GM12801 (cell line): ENCODE measurements around the gene CPTP.

Experiments
- TF ChIP-seq, protein P1 (sequence below): IDR thresholded peaks from one replicate; pipeline ENCODE4 v1.5.1; 2011; ENCODE audit warnings: control low read depth; ENCODE audit not compliant: insufficient read length; ENCODE audit errors: extremely low read depth

CPTP gene

DNA sequence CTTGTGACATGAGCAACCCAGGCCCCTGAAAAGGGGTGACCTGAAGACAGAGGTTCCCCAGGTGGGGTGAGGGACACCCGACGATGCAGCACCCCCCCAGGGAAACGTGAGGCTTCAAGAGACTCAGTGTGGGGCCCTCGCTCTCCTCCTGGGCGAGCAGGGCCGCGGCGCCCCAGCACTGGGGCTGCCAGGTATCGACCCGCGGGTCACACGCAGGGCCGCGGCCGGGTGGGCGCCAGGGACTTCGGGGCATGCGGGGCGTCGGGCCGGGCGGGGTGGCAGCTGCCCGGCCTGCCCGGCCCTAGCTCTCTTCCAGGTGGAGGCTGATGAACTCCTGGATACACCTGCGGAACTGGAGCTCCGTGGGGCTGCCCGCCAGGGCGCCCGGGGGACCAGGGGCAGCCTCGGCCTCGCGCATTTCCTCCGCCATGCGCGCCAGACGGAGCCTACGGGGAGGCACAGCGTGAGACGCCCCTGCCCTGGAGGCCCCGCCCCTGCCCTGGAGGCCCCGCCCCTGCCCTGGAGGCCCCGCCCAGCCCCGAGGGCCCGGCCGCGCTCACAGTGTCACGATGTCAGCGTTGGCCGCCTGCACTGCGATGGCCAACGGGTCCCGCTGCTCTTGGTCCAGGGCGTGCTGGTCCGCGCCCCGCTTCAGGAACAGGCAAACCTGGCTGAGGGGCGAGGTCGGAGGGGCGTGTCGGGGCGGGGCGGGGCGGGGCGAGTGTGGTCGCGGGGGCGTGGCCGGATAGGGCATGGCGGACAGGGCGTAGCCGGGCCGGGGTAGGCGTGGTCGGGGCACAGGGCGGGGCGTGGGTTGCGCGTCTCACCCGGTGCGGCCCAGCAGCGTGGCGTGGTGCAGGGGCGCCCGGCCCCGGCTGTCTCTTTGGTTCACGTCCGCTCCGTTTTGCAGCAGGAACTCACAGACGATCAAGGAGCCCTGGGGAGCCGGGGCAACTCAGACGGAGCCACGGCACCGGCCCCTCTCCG is 31.0 kb upstream of the CPTP start:
- TF ChIP-seq, protein P1, sequence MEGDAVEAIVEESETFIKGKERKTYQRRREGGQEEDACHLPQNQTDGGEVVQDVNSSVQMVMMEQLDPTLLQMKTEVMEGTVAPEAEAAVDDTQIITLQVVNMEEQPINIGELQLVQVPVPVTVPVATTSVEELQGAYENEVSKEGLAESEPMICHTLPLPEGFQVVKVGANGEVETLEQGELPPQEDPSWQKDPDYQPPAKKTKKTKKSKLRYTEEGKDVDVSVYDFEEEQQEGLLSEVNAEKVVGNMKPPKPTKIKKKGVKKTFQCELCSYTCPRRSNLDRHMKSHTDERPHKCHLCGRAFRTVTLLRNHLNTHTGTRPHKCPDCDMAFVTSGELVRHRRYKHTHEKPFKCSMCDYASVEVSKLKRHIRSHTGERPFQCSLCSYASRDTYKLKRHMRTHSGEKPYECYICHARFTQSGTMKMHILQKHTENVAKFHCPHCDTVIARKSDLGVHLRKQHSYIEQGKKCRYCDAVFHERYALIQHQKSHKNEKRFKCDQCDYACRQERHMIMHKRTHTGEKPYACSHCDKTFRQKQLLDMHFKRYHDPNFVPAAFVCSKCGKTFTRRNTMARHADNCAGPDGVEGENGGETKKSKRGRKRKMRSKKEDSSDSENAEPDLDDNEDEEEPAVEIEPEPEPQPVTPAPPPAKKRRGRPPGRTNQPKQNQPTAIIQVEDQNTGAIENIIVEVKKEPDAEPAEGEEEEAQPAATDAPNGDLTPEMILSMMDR, result no peak

DNA sequence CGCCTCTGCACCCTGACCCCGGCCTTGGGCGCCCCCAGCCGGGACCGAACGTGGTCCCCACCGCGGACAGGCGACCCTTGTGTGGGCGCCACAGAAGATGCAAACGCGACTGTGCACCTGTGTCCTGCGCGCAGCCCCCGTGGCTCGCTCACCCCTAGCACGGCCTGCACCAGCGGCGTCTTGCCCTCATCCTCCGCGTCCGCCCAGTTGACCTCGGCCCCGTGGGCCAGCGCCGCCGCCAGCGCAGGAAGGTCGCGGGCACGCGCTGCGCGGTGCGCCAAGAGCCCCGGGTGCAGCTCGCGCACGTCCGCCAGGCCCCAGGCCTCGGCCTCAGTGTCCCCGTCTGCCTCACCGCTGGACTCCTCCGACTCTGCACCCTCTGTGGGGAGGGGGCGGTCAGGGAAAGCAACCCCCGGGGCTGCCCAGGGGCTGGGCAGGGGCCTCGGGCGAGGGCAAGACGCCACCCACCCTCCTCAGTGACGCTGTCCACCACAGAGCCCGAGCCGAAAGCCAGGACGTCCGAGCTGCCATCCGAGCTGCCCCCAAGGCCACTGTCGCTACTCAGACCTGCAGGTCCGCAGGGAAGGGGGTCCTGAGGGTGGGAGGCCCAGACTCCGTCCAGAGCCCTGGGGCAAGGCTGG is 30.2 kb upstream of the CPTP start:
- TF ChIP-seq, protein P1, result no peak

- TF ChIP-seq, protein P1, result no peak
Measured at GRCh38 chr1:1295154-1295923, 29.3 kb upstream of the CPTP start.

- TF ChIP-seq, protein P1, result no peak
Measured at GRCh38 chr1:1296070-1297061, 28.2 kb upstream of the CPTP start.

- TF ChIP-seq, protein P1, result no peak
Measured at GRCh38 chr1:1297802-1298424, 26.7 kb upstream of the CPTP start.

DNA sequence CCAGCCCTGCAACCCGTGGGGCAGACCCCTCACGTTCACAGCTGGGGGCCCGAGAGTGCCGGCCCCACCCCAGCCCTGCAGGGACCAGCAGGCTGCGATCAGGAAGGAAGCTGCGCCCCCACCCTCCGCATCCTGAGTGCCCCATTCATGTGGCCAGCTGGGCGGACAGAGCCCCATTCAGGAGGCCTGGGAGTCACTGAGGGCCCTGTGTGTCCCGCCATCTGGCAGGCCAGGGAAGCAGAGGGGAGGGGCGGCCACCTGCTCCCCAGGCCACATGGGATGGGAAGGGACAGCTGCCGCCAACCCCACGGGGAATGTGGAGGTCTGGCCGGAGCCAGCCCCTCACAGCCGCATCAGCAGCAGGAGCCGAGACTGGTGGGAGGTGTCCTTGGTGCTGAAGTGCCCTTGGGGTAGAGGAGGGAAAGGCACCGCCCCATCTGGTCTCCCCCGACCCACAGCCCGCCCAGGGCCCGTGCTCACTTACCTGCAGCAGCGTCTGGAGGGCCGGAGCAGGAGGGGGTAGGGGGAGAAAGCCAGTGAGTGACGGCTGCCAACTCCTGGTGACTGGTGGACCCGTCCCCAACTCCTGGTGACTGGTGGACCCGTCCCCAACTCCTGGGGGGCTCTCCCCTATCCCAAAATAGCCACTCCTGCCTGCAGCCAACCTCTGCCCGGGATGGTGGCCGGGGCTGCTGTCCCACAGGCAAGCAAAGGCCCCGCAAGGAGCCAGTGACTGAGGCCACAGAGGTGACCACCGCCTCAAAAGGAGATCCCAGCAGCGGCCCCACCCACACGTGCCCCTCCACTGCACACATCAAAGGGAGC is 25.5 kb upstream of the CPTP start:
- TF ChIP-seq, protein P1, result no peak
